ENCODE measurements around the gene DDR2.

DNA sequence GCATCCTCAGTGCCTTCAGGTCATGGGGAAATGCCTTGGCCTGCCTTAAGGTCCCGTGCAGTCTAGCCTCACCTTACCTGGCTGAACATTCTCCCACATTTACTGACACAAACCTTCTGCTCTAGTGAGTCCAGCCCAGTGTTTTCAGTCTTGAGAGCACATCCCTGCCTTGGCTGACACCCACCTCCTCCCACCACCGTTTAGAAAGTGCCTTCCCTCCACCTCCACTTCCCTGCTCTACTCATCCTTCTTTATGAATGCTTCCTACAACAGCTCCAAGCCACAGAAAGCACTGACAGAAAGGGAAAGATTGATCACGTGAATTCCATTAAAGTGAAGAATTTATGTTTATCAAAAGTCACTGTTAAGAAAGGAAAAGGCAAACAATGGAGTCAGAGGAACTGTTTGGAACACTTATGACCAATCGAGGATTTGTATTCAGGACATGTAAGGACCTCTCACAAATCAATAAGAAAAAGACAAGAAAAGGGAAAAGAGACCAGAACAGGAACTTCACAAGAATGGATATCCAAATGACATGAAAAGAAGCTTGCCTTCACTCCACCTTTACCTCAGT lies 59.8 kb downstream of the DDR2 start:
- no peak for TF ChIP-seq POLR2A (IDR thresholded peaks at IDR 0.05)
- TF ChIP-seq, protein P1, sequence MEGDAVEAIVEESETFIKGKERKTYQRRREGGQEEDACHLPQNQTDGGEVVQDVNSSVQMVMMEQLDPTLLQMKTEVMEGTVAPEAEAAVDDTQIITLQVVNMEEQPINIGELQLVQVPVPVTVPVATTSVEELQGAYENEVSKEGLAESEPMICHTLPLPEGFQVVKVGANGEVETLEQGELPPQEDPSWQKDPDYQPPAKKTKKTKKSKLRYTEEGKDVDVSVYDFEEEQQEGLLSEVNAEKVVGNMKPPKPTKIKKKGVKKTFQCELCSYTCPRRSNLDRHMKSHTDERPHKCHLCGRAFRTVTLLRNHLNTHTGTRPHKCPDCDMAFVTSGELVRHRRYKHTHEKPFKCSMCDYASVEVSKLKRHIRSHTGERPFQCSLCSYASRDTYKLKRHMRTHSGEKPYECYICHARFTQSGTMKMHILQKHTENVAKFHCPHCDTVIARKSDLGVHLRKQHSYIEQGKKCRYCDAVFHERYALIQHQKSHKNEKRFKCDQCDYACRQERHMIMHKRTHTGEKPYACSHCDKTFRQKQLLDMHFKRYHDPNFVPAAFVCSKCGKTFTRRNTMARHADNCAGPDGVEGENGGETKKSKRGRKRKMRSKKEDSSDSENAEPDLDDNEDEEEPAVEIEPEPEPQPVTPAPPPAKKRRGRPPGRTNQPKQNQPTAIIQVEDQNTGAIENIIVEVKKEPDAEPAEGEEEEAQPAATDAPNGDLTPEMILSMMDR (IDR thresholded peaks at IDR 0.05): no peak
